SK-N-SH (cell line): Measurements from ENCODE around the gene RASL12. TPM values are rescaled to one million over a fixed set of nuclear protein-coding genes. Genes with fewer than 3 reads are reported as not detected.

Source experiments
- CTCF ChIA-PET: fragments of 300-600, 350-600 bp; formaldehyde crosslinking; extraction: SDS; loops from one replicate; lab custom pipeline; 2021; lab: Yijun Ruan, JAX
- POLR2A ChIA-PET: fragments of 350-600 bp; sonication (Branson Sonifier 250); formaldehyde crosslinking; extraction: SDS; loops from one replicate; lab custom pipeline; 2020; ENCODE audit warnings: antibody characterized with exemption, inconsistent platforms; lab: Yijun Ruan, JAX
- DNase-seq: peaks from one replicate; pipeline ENCODE4 v3.0.0; 2012
- H2AFZ ChIP-seq: fragments of 200-600 bp; sonication (generic); 2 replicates; pipeline ENCODE4 v1.8.1; 2016; ENCODE audit warnings: antibody characterized with exemption, mild to moderate bottlenecking, low read depth
- H3F3A ChIP-seq: fragments of 200-600 bp; sonication (generic); replicated peaks from 2 replicates; pipeline ENCODE3; 2016; ENCODE audit warnings: antibody characterized with exemption, mild to moderate bottlenecking; ENCODE audit not compliant: insufficient read depth
- H3K27ac ChIP-seq, 2 experiments: fragments of 200-500 bp in 1 of 2; fragments of 200-600 bp in 1 of 2; sonication (Bioruptor generic) in 1 of 2; sonication (generic), shearing (Covaris generic) in 1 of 2; 2 replicates each; pipeline versions ENCODE4 v1.5.1 to v1.6.1; 2014 to 2016; ENCODE audit warnings: low read depth in 2 of 2, inconsistent platforms in 1 of 2, low read length in 1 of 2, mild to moderate bottlenecking in 1 of 2, mixed read lengths in 1 of 2
- H3K27me3 ChIP-seq: fragments of 200-600 bp; sonication (generic), shearing (Covaris generic); 2 replicates; pipeline ENCODE4 v1.6.1; 2016; ENCODE audit warnings: mixed run types; ENCODE audit not compliant: insufficient read depth
- H3K36me3 ChIP-seq, 2 experiments: fragments of 200-500 bp in 1 of 2; fragments of 200-600 bp in 1 of 2; sonication (Bioruptor generic) in 1 of 2; sonication (generic) in 1 of 2; replicated peaks in 1 of 2; 2 replicates each; pipeline versions ENCODE3 to v1.5.1; 2014 to 2016; ENCODE audit warnings: low read length in 1 of 2, mild to moderate bottlenecking in 1 of 2; ENCODE audit not compliant: insufficient read depth in 2 of 2, control insufficient read depth in 1 of 2
- H3K4me1 ChIP-seq, 2 experiments: fragments of 200-500 bp in 1 of 2; fragments of 200-600 bp in 1 of 2; sonication (Bioruptor generic) in 1 of 2; sonication (generic), shearing (Covaris generic) in 1 of 2; 2 replicates each; pipeline versions ENCODE4 v1.5.1 to v1.6.1; 2014 to 2016; ENCODE audit warnings: low read depth in 1 of 2, low read length in 1 of 2, mixed run types in 1 of 2; ENCODE audit not compliant: insufficient read depth in 2 of 2, control insufficient read depth in 1 of 2
- H3K4me2 ChIP-seq: fragments of 200-600 bp; sonication (generic), shearing (Covaris generic); 2 replicates; pipeline ENCODE4 v1.6.1; 2017; ENCODE audit warnings: mixed run types
- H3K4me3 ChIP-seq, 2 experiments: fragments of 200-500 bp in 1 of 2; fragments of 200-600 bp in 1 of 2; sonication (Bioruptor generic) in 1 of 2; sonication (generic), shearing (Covaris generic) in 1 of 2; 2 replicates each; pipeline versions ENCODE4 v1.5.1 to v1.8.1; 2014 to 2016; ENCODE audit warnings: low read depth in 2 of 2, inconsistent platforms in 1 of 2, low read length in 1 of 2, mild to moderate bottlenecking in 1 of 2, mixed read lengths in 1 of 2, moderate library complexity in 1 of 2
- H3K79me2 ChIP-seq: fragments of 200-600 bp; sonication (generic); 2 replicates; pipeline ENCODE4 v1.8.1; 2017; ENCODE audit warnings: mild to moderate bottlenecking; ENCODE audit not compliant: insufficient read depth
- H3K9ac ChIP-seq: fragments of 200-600 bp; sonication (generic); 2 replicates; pipeline ENCODE4 v1.6.1; 2017; ENCODE audit warnings: mixed run types
- H3K9me2 ChIP-seq: fragments of 200-600 bp; sonication (generic); 2 replicates; pipeline ENCODE4 v1.6.1; 2017; ENCODE audit warnings: mixed run types
- H3K9me3 ChIP-seq: fragments of 200-600 bp; sonication (generic); 2 replicates; pipeline ENCODE4 v1.6.1; 2017; ENCODE audit warnings: mixed run types, mild to moderate bottlenecking, moderate library complexity
- H4K20me1 ChIP-seq: fragments of 200-600 bp; sonication (generic); 2 replicates; pipeline ENCODE4 v1.6.1; 2017; ENCODE audit warnings: mild to moderate bottlenecking, mixed run types; ENCODE audit not compliant: insufficient read depth
- ELF1 ChIP-seq: IDR thresholded peaks from 2 replicates; pipeline ENCODE4 v1.4.0; 2012
- FOXJ3 ChIP-seq: sonication (generic); formaldehyde crosslinking; IDR thresholded peaks from 2 replicates; pipeline ENCODE4 v1.5.1; 2020; ENCODE audit warnings: mild to moderate bottlenecking, missing genetic modification reagents
- FOXM1 ChIP-seq: IDR thresholded peaks from 2 replicates; pipeline ENCODE4 v1.4.0; 2012; ENCODE audit warnings: low read depth, mild to moderate bottlenecking
- GABPA ChIP-seq: IDR thresholded peaks from 2 replicates; pipeline ENCODE4 v1.4.0; 2012; ENCODE audit warnings: low read depth, mild to moderate bottlenecking
- GATA2 ChIP-seq: sonication (generic); formaldehyde crosslinking; IDR thresholded peaks from 2 replicates; pipeline ENCODE4 v1.5.0; 2020; ENCODE audit warnings: mild to moderate bottlenecking, missing genetic modification reagents
- MXI1 ChIP-seq: IDR thresholded peaks from 2 replicates; pipeline ENCODE4 v1.6.1; 2012; ENCODE audit warnings: mild to moderate bottlenecking, low read depth, low read length, improper control_type of control experiment
- PBX3 ChIP-seq: IDR thresholded peaks from 2 replicates; pipeline ENCODE4; 2012
- SMC3 ChIP-seq: IDR thresholded peaks from 2 replicates; pipeline ENCODE4 v1.6.1; 2012; ENCODE audit warnings: low read depth, low read length, improper control_type of control experiment
- WGBS: methylation state at CpG from one replicate; pipeline ENCODE4 v1.1.6; 2017; ENCODE audit warnings: low lambda C conversion rate; 5-methylcytosine and 5-hydroxymethylcytosine counted together
- polyA plus RNA-seq, 3 experiments: library from polyadenylated mRNA; depleted of rRNA; stranded (reverse); fragments of >200 nt; gene quantifications; 2 replicates each; pipeline ENCODE4 v1.2.3, GENCODE V29; 2012

Gene RASL12
- polyA plus RNA-seq, 1 of the 3 experiments (the other 2 are of a cell fraction) = not detected

- Histone ChIP-seq H3K4me1 (no peaks in the 10 kb centered on the region; a peak in 1 of 4 replicates), H3K79me2 (no peaks in the 10 kb centered on the region), H3K27me3 (no peaks in the 10 kb centered on the region), H3K4me3 (no peak overlapping the region), H3F3A (no peaks in the 10 kb centered on the region), H3K36me3 (peaks cover 10 to 61% of the 10 kb centered on the region in 2 experiments), H3K4me2 (no peak overlapping the region), H4K20me1 (no peaks in the 10 kb centered on the region), H3K9ac (no peak overlapping the region), H3K9me2 (no peaks in the 10 kb centered on the region), H2AFZ (no peak overlapping the region), H3K27ac (no peak overlapping the region), H3K9me3 (no peaks in the 10 kb centered on the region)
- ChIA-PET POLR2A (no interaction called here), CTCF (interaction anchor here (1.2 to 2.1 kb wide), 3 partner anchors 10 to 63 kb away, joined by 4 to 6 read pairs (median 4); no protein-coding TSS in a partner anchor)
- no peak for DNase-seq
- TF ChIP-seq FOXJ3 (CRISPR knock-in tag) = no peak
- no peak for TF ChIP-seq FOXM1
- no peak for TF ChIP-seq GABPA
- TF ChIP-seq GATA2 (CRISPR knock-in tag) = no peak
- TF ChIP-seq MXI1 = no peak
- TF ChIP-seq PBX3 = no peak
- no peak for TF ChIP-seq SMC3
- WGBS = 93% methylated on average over 3 of the region's 6 CpGs
Observed at GRCh38 chr15:65096481-65097385, 28.9 kb upstream of the RASL12 start.

- ChIA-PET POLR2A (no interaction called here), CTCF (interaction anchor here (1.2 to 2.1 kb wide), 4 partner anchors 9 to 62 kb away, joined by 3 to 6 read pairs (median 4); no protein-coding TSS in a partner anchor)
- no peak for TF ChIP-seq ELF1
- 87% methylated on average over 4 of the region's 6 CpGs for WGBS
- H3K79me2 ChIP-seq = no peaks in the 10 kb centered on the region
- DNase-seq = no peak
- H3K36me3 ChIP-seq = peaks cover 7 to 51% of the 10 kb centered on the region in 2 experiments
- no peak overlapping the region for H3K9ac ChIP-seq
- H3F3A ChIP-seq = no peaks in the 10 kb centered on the region
- no peaks in the 10 kb centered on the region; a peak in 1 of 4 replicates for H3K4me1 ChIP-seq
- H3K27ac ChIP-seq = no peak overlapping the region
- H3K27me3 ChIP-seq = no peaks in the 10 kb centered on the region
- H4K20me1 ChIP-seq = no peaks in the 10 kb centered on the region
- H2AFZ ChIP-seq = no peak overlapping the region
- no peak overlapping the region for H3K4me2 ChIP-seq
- no peaks in the 10 kb centered on the region for H3K9me3 ChIP-seq
- no peak overlapping the region for H3K4me3 ChIP-seq
- no peaks in the 10 kb centered on the region for H3K9me2 ChIP-seq
Observed at GRCh38 chr15:65095747-65096104, 27.9 kb upstream of the RASL12 start.
